HG03097 (cell line): ENCODE results near the gene MPHOSPH8.

Experiments
- ATAC-seq: cut with Tn5 transposase; IDR thresholded peaks from one replicate; pipeline ENCODE4 v1.9.1; 2021; ENCODE audit not compliant: unreplicated experiment, low FRiP score

Gene MPHOSPH8

GRCh38 chr13:19633479-19634255 is at the start of gene MPHOSPH8:
Gene MPHOSPH8 (plus strand): TSS chr13:19633659. CDS start chr13:19633749, 90 bp downstream.
- peak; percentile 99 for ATAC-seq

- peak; percentile 84 for ATAC-seq
Observed at GRCh38 chr13:19586904-19587634, 46.4 kb upstream of the MPHOSPH8 start.

GRCh38 chr13:19587635-19588300 is 45.7 kb upstream of the MPHOSPH8 start:
- ATAC-seq, result peak; percentile 52

- no peak for ATAC-seq
Observed at GRCh38 chr13:19589312-19589711, 44.1 kb upstream of the MPHOSPH8 start.

- no peak for ATAC-seq
Observed at GRCh38 chr13:19590423-19590822, 43.0 kb upstream of the MPHOSPH8 start.

GRCh38 chr13:19591864-19592263 is 41.6 kb upstream of the MPHOSPH8 start:
- no peak for ATAC-seq

- ATAC-seq, result no peak
Observed at GRCh38 chr13:19592657-19593180, 40.7 kb upstream of the MPHOSPH8 start.

- no peak for ATAC-seq
Observed at GRCh38 chr13:19596086-19596485, 37.4 kb upstream of the MPHOSPH8 start.

GRCh38 chr13:19596960-19597361 is 36.5 kb upstream of the MPHOSPH8 start:
- no peak for ATAC-seq

GRCh38 chr13:19597523-19597922 is 35.9 kb upstream of the MPHOSPH8 start:
- no peak for ATAC-seq

GRCh38 chr13:19601749-19602725 is 31.4 kb upstream of the MPHOSPH8 start:
- ATAC-seq, result peak; percentile 90

- no peak for ATAC-seq
Observed at GRCh38 chr13:19604306-19604705, 29.2 kb upstream of the MPHOSPH8 start.

GRCh38 chr13:19605161-19605955 is 28.1 kb upstream of the MPHOSPH8 start:
- ATAC-seq, result no peak

GRCh38 chr13:19606152-19606551 is 27.3 kb upstream of the MPHOSPH8 start:
- no peak for ATAC-seq

- ATAC-seq, result no peak
Observed at GRCh38 chr13:19606737-19607136, 26.7 kb upstream of the MPHOSPH8 start.

- no peak for ATAC-seq
Observed at GRCh38 chr13:19607523-19608078, 25.9 kb upstream of the MPHOSPH8 start.

GRCh38 chr13:19618977-19619376 is 14.5 kb upstream of the MPHOSPH8 start:
- peak; percentile 73 for ATAC-seq

GRCh38 chr13:19622193-19622592 is 11.3 kb upstream of the MPHOSPH8 start:
- ATAC-seq, result no peak

- no peak for ATAC-seq
Observed at GRCh38 chr13:19624265-19624664, 9.2 kb upstream of the MPHOSPH8 start.
